ENCODE measurements around the gene DCAF4.

DNA sequence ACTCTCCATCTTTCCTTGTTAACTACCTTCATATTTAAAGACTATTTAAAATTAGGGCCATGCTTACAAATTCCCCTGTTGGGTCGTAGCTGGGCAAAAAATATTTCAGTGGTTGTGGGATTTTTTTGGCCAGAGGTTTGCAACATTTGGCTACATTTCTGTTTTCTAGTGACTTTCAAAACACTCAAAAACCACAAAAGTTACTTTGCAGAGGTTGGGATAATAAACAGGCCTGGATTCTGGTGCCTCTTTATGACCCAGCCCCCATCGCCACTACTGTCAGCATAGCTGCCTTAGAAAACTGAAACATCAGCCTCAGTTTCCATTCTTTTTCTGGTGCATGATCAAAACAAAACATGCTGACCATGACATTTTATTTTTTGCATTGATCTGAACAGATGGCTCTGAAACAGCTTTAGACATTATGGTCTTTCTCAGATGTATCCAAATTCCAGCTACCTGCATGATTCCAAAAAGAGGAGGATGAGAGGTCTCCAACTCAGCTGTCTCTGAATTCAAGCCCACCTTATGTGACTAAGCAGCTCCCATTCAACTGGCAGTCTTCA is 37.5 kb upstream of the DCAF4 start:
- no peak for TF ChIP-seq FOXM1 (IDR thresholded peaks at IDR 0.05; ENCODE audit: borderline replicate concordance)
- no peak for TF ChIP-seq BHLHE40 (IDR thresholded peaks at IDR 0.05; ENCODE audit: borderline replicate concordance)
- TF ChIP-seq LEF1 (IDR thresholded peaks at IDR 0.05; ENCODE audit: borderline replicate concordance), result no peak
- no peak for TF ChIP-seq SP1 (IDR thresholded peaks at IDR 0.05)
- no peak for TF ChIP-seq ZNF384 (IDR thresholded peaks at IDR 0.05)
- no peak for TF ChIP-seq SUZ12 (IDR thresholded peaks at IDR 0.05)
